GDM1 (cell line): Measurements from ENCODE around the gene THEMIS.
"Not testable (repeated sequence)": the region's sequence is repeated elsewhere in the genome, so short reads cannot be mapped to it uniquely, and the experiment has no call there.

Source experiments
- DNase-seq: peaks from one replicate; lab custom pipeline; 2025; lab: John Stamatoyannopoulos, UW

The THEMIS gene

GRCh38 chr6:127796713-127797112, 104.1 kb downstream of the THEMIS start:
- DNase-seq, result no peak

- no peak for DNase-seq
These were observed 106.5 kb downstream of the THEMIS start for GRCh38 chr6:127794405-127794804.

GRCh38 chr6:127793396-127793795, 107.5 kb downstream of the THEMIS start:
- DNase-seq, result no peak

- DNase-seq, result no peak
These were observed 108.2 kb downstream of the THEMIS start for GRCh38 chr6:127792616-127793015.

GRCh38 chr6:127791779-127792528, 108.9 kb downstream of the THEMIS start:
- DNase-seq, result no peak

- no peak for DNase-seq
These were observed 110.3 kb downstream of the THEMIS start for GRCh38 chr6:127790571-127790970.

GRCh38 chr6:127786109-127786508, 114.7 kb downstream of the THEMIS start:
- no peak for DNase-seq

GRCh38 chr6:127784468-127784867, 116.4 kb downstream of the THEMIS start:
- no peak for DNase-seq

GRCh38 chr6:127781636-127782272, 119.1 kb downstream of the THEMIS start:
- DNase-seq, result not testable (repeated sequence)

GRCh38 chr6:127776320-127776719, 124.5 kb downstream of the THEMIS start:
- no peak for DNase-seq

GRCh38 chr6:127775371-127775770, 125.5 kb downstream of the THEMIS start:
- no peak for DNase-seq

GRCh38 chr6:127768745-127769144, 132.1 kb downstream of the THEMIS start:
- DNase-seq, result no peak

- DNase-seq, result no peak
These were observed 132.6 kb downstream of the THEMIS start for GRCh38 chr6:127768223-127768622.

GRCh38 chr6:127765949-127766348, 134.9 kb downstream of the THEMIS start:
- no peak for DNase-seq

GRCh38 chr6:127762284-127762683, 138.6 kb downstream of the THEMIS start:
- DNase-seq, result no peak

GRCh38 chr6:127761084-127761483, 139.8 kb downstream of the THEMIS start:
- DNase-seq, result no peak

- no peak for DNase-seq
These were observed 151.8 kb downstream of the THEMIS start for GRCh38 chr6:127749095-127749494.

GRCh38 chr6:127748290-127748689, 152.6 kb downstream of the THEMIS start:
- no peak for DNase-seq

- no peak for DNase-seq
These were observed 162.4 kb downstream of the THEMIS start for GRCh38 chr6:127738423-127738822.

- no peak for DNase-seq
These were observed 163.1 kb downstream of the THEMIS start for GRCh38 chr6:127737768-127738167.

- no peak for DNase-seq
These were observed 163.8 kb downstream of the THEMIS start for GRCh38 chr6:127737009-127737486.

- DNase-seq, result no peak
These were observed 167.9 kb downstream of the THEMIS start for GRCh38 chr6:127732927-127733326.

GRCh38 chr6:127727260-127727953, 173.5 kb downstream of the THEMIS start:
- no peak for DNase-seq
